Hematopoietic multipotent progenitor cell (in vitro differentiated cells): ENCODE data around the gene CARNS1. TPM values are rescaled to one million over a fixed set of nuclear protein-coding genes. Genes with fewer than 3 reads are reported as not detected.

Experiments used
- DNase-seq, 3 donors: peaks; one replicate each; pipeline ENCODE4 v3.0.0-alpha.2; 2011 to 2015; ENCODE audit warnings: low read depth in 2 of 3, low spot score in 2 of 3
- total RNA-seq: library from RNA; depleted of rRNA; stranded (reverse); fragments of >200 nt; gene quantifications from one replicate; pipeline ENCODE4 v1.2.3, GENCODE V29; 2012

CARNS1 gene
- total RNA-seq, 1 donor, result 3.0 TPM

DNA sequence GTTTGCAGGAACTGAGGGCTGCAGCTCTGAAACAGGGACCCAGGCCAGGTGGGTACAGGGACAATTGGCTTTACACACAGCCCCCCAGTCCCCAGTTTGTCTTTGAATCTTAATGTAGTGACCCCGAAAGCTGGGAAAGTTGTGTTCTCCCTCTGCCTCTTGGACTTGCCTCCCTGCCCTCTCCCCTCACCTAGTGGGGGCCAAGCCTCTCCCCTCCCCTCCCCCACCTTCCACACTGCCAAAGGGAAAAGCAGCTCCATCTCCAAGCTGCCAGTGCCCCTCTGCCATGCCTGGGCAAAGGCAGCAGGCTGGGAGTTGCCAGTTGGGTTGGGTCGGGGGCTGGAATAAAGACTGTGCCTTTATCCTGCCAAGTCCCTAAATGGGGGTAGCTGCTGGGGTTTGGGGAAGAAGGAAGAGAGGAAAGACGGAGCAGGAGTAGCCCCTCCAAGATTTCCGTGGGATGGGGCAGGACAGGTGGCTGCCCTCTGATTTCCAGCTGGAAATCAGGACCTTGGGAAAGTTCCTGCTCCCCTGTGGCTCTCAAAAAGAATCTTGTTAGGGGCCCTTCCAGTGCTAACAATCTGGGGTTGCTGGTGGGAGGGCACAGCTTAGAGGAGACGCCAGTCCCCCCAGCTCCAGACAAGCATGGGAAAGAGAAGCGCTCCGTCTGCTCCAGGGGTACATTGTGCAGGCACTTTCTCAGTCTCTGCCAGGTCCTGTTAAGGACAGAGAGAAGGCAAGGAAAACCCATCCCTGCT lies 39.2 kb upstream of the CARNS1 start:
- DNase-seq, result no peak

- no peak for DNase-seq
These were observed 38.3 kb upstream of the CARNS1 start for GRCh38 chr11:67376873-67377808.

- no peak for DNase-seq
These were observed 36.9 kb upstream of the CARNS1 start for GRCh38 chr11:67378544-67378943.

GRCh38 chr11:67379061-67380058 lies 36.1 kb upstream of the CARNS1 start:
- DNase-seq, result no peak

DNA sequence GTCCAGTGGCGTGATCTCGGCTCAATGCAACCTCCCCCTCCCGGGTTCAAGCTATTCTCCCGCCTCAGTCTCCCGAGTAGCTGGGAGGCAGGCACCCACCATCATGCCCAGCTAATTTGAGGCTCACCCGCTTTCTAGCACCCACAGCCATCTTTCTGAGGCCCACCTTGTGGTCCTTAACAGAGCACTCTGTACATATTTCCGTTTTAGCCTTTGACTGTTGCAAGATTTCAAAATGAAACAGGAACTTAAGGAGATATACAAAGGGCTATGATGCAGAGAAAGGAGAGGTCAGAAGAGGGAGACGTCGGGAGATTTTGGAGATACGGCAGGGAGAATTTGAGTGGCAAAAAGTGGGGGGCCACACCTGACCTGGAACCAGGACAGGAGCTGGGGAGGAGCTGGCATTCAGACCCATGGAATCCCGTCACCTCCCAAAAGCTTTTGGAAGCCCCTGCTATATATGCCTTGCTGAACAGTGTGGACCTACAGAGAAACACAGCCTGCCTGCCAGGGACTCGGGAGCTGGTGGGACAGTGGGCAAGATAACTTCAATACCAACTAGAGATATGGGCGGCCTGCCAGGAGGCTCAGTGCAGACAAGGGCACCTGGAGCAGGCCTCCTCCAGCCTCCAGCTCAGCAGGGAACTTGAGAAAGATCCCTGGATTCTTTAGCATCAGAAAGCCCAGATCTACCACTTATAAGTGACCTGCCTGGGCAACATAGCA lies 34.1 kb upstream of the CARNS1 start:
- DNase-seq, result peak in 1 of 3 donors; percentile 59

GRCh38 chr11:67382276-67383136 lies 33.0 kb upstream of the CARNS1 start:
- DNase-seq, result peak in 2 of 3 donors; percentile 70 to 84

DNA sequence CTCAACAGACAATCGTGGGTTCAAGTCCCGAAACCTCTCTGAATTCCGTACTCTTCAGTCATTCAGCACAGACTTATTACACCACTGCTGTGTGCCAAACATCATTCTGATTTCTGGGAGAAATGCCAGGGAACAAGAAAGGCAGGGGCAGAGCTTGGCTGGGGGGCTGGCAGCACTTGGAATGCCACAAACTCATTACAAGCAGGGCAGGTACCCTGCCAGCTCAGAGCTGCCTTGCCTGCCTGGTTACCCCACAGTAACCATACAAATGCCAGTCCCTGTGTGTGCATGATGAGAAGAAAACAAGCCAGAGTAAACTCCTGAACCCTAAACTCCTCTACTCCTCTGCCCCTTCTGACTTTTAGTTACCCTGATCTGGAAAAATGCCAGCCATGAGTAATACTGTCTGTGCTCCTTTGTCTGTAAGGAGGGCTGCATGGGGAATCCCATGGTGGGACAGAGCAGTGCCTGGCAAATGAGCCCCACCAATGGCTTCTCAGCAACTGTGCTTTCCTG lies 30.6 kb upstream of the CARNS1 start:
- no peak for DNase-seq

- no peak for DNase-seq
These were observed 28.4 kb upstream of the CARNS1 start for GRCh38 chr11:67387069-67387468.

DNA sequence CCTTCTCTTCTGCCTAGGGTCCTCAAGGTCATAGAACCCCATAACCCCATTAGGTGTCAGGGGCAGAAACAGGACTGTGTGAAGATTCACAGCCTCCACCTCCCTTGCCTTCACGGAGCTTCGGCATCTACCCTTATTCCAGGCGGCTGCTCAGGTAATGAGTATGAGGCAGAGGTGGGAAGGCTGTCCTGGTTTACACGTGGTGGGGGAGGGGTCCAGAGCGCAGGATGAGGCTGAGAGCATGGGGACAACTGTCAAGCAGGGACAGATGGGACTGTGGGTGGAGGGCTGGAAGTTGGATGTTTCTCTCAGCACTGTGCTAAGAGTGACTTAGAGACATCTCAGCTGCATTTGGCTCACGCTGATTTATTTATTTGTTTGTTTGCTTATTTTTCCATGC lies 28.0 kb upstream of the CARNS1 start:
- DNase-seq, result no peak

- peak in 1 of 3 donors; percentile 54 for DNase-seq
These were observed 26.0 kb upstream of the CARNS1 start for GRCh38 chr11:67389477-67389876.

DNA sequence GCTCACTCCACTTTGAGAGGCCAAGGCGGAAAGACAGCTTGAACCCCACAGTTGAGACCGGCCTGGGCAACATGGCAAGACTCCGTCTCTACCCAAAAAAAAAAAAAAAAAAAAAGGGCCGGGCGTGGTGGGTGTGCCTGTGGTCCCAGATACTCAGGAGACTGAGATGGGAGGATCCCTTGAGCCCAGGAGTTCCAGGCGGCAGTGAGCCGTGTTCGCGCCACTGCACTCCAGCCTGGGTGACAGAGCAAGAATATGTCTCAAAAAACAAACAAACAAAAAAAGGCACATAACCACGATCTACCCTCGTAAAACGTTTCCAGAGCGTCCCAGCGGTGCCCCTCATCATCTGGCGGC lies 24.6 kb upstream of the CARNS1 start:
- no peak for DNase-seq

DNA sequence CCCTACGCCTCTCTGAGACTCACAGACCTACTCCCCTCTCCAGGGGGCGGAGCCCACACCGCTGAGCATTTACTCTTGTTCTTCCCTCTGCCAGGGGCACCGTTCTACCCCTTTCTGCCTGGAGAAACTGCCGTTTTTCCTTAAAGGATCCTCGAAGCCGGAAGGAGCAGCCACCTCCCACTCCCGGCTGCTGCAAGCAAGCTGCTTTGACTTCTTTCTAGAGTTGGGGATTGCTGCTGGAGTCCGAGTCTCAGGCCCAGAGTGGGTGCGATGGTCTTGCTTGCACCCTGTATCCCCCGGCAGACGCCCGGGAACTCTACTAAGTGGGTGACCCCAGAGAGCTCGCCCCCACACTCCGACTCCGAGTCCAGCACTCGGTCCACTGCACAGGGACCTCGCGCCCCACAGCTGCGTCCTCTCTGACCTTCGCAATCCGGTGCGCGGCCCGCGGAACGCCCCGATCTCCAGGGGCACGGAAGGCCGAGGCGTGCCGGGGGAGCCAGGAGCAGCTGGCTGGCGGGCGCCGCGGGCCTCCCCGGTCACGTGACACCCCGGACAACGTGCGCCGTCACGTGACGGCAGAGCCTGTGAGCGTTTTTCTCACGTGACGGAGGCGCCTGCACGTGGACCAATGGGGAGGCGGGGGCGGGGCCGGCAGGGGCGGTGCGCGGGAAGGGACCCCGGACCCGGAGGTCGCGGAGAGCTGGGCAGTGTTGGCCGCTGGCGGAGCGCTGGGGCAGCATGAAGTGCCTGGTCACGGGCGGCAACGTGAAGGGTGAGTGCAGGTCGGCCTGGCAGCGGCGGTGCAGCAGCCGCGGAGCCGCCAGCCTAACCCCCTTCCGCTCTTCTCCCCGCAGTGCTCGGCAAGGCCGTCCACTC lies 23.9 kb upstream of the CARNS1 start, which contains the start of gene RAD9A:
Gene RAD9A (plus strand): TSS at position 683 of the 879 bp plus-strand sequence. CDS start 59 bp downstream, at position 742.
- peak; percentile 84 to 95 (median 95) for DNase-seq

- DNase-seq, result no peak
These were observed 23.2 kb upstream of the CARNS1 start for GRCh38 chr11:67392183-67392715.

DNA sequence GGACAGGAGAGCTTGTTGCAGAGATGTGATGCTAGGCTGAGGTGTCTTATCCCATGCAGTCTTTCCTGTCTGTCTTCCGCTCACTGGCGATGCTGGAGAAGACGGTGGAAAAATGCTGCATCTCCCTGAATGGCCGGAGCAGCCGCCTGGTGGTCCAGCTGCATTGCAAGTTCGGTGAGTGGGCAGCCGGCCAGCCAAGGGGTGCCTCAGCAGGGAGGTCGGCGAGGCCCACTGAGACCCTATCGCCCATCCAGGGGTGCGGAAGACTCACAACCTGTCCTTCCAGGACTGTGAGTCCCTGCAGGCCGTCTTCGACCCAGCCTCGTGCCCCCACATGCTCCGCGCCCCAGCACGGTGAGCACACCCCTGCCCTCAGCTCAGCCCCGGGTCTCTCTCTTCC lies 22.0 kb upstream of the CARNS1 start:
- DNase-seq, result no peak

- no peak for DNase-seq
These were observed 21.5 kb upstream of the CARNS1 start for GRCh38 chr11:67393990-67394389.

DNA sequence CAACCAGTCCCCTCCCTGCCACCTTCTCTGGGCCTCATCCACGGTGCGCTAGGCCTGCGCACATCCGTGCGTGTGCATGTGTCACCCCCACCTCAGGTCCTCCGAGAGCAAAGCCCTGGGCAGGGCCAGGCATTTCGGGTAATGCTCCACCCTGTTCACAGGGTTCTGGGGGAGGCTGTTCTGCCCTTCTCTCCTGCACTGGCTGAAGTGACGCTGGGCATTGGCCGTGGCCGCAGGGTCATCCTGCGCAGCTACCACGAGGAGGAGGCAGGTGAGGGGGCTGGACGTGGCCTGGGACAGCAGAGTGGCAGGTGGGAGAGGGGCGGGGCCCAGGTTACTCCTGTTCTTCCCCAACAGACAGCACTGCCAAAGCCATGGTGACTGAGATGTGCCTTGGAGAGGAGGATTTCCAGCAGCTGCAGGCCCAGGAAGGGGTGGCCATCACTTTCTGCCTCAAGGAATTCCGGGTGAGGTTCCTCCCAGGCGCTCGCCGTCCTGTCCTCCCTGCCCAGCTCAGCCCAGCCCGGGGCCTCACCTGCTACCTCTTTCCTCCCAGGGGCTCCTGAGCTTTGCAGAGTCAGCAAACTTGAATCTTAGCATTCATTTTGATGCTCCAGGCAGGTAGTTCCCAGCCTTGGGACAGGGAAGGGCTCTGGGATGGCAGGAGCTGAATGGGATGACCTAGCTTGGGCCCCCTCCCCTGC lies 19.8 kb upstream of the CARNS1 start:
- no peak for DNase-seq

- no peak for DNase-seq
These were observed 19.3 kb upstream of the CARNS1 start for GRCh38 chr11:67396259-67396581.
